ENCODE data around the gene DERL2. TPM values are rescaled to one million over a fixed set of nuclear protein-coding genes. Genes with fewer than 3 reads are reported as not detected.

The DERL2 gene
- total and polyA plus RNA-seq, 2 of the 4 experiments (the other 2 are of a cell fraction) = 27.4 to 44.2 TPM

GRCh38 chr17:5473906-5474305, 12.1 kb downstream of the DERL2 start:
- POLR2A ChIA-PET (ENCODE audit: unreplicated experiment) = no interaction called here
- no CpG with 5 or more reads among the region's 2 CpGs for WGBS, 2 experiments (ENCODE audit: extremely low coverage in 2 of 2, insufficient read length in 1 of 2)
- Histone ChIP-seq H3K27me3 (ENCODE audit: control insufficient read depth, insufficient read depth, low read length) (no peaks in the 10 kb centered on the region), H2BK5ac (ENCODE audit: low read depth, low read length, poor library complexity, severe bottlenecking) (no peak overlapping the region), H3K9me1 (ENCODE audit: insufficient read depth, low read length) (0 out of 2 replicates have a peak, but pooled peaks cover 2% of the 10 kb centered on the region), H3K79me1 (ENCODE audit: low read depth in 1 of 2, low read length in 2 of 2) (peaks cover 16% of the 10 kb centered on the region in 2 experiments), H3K4me1 (ENCODE audit: control insufficient read depth, insufficient read depth, low read length) (no peaks in the 10 kb centered on the region), H4K8ac (ENCODE audit: low read depth in 2 of 2, low read length in 2 of 2) (no peak overlapping the region), H3K27ac (ENCODE audit: insufficient read depth, low read length) (no peak overlapping the region), H3K4me2 (ENCODE audit: low read depth, low read length) (no peak overlapping the region), H3K14ac (replicated peaks; ENCODE audit: low read depth, low read length) (no peak overlapping the region), H3K23ac (ENCODE audit: low read depth, low read length) (no peak overlapping the region), H3K9me3 (ENCODE audit: control insufficient read depth, insufficient read depth, low read length) (no peaks in the 10 kb centered on the region), H2AFZ (replicated peaks; ENCODE audit: low read length, poor library complexity) (no peak overlapping the region), H2BK120ac (ENCODE audit: low read depth, low read length) (no peak overlapping the region), H3K4ac (ENCODE audit: low read depth, low read length) (no peak overlapping the region), H2BK20ac (ENCODE audit: low read depth, low read length) (no peak overlapping the region), H2AK9ac (replicated peaks; ENCODE audit: low read depth, low read length, poor library complexity) (no peak overlapping the region), H4K91ac (ENCODE audit: insufficient read depth, low read depth, low read length) (no peak overlapping the region), H2BK15ac (ENCODE audit: low read depth, low read length) (no peak overlapping the region), H4K20me1 (ENCODE audit: insufficient read depth, low read length) (no peaks in the 10 kb centered on the region), H3K18ac (ENCODE audit: low read depth, low read length) (no peak overlapping the region), H3K9ac (ENCODE audit: low read depth, low read length) (no peak overlapping the region), H4K5ac (ENCODE audit: low read depth, low read length) (no peak overlapping the region), H3K56ac (ENCODE audit: extremely low read depth, insufficient read depth, low read length) (no peak overlapping the region), H3K36me3 (ENCODE audit: control insufficient read depth, insufficient read depth, low read length) (peaks cover 33% of the 10 kb centered on the region), H2AK5ac (ENCODE audit: low read depth, low read length) (no peak overlapping the region), H3K4me3 (ENCODE audit: insufficient read depth, low read depth, low read length) (no peak overlapping the region)
- ATAC-seq (ENCODE audit: low read depth) = no peak
- BruUV-seq (replicated peaks) = no TSS peak
- DNase-seq = no peak
- TF ChIP-seq USF2 (IDR thresholded peaks at IDR 0.05; ENCODE audit: low read depth, low read length) (no peak), RAD21 (IDR thresholded peaks at IDR 0.05; ENCODE audit: low read length) (no peak), RCOR1 (IDR thresholded peaks at IDR 0.05; ENCODE audit: insufficient replicate concordance, low read length) (no peak), MAFK (IDR thresholded peaks at IDR 0.05; ENCODE audit: low read depth, low read length) (no peak), MXI1 (IDR thresholded peaks at IDR 0.05; ENCODE audit: borderline replicate concordance, low read depth, low read length) (no peak), FOS (IDR thresholded peaks at IDR 0.05; ENCODE audit: low read depth, low read length) (no peak), ELK1 (IDR thresholded peaks at IDR 0.05; ENCODE audit: borderline replicate concordance, low read depth, low read length) (no peak), BHLHE40 (IDR thresholded peaks at IDR 0.05; ENCODE audit: low read depth, low read length) (no peak), SMC3 (IDR thresholded peaks at IDR 0.05; ENCODE audit: low read depth, low read length) (no peak), POLR2A (IDR thresholded peaks at IDR 0.05; ENCODE audit: low read depth, low read length) (no peak), CEBPB (IDR thresholded peaks at IDR 0.05; ENCODE audit: low read depth, low read length) (no peak), RFX5 (IDR thresholded peaks at IDR 0.05; ENCODE audit: low read depth, low read length) (no peak), NFE2L2 (IDR thresholded peaks at IDR 0.05; ENCODE audit: low read depth, low read length) (no peak), MAZ (IDR thresholded peaks at IDR 0.05; ENCODE audit: borderline replicate concordance, low read depth, low read length) (no peak), CHD1 (IDR thresholded peaks at IDR 0.05; ENCODE audit: low read depth, low read length) (no peak)
- TF ChIP-seq, protein P1, sequence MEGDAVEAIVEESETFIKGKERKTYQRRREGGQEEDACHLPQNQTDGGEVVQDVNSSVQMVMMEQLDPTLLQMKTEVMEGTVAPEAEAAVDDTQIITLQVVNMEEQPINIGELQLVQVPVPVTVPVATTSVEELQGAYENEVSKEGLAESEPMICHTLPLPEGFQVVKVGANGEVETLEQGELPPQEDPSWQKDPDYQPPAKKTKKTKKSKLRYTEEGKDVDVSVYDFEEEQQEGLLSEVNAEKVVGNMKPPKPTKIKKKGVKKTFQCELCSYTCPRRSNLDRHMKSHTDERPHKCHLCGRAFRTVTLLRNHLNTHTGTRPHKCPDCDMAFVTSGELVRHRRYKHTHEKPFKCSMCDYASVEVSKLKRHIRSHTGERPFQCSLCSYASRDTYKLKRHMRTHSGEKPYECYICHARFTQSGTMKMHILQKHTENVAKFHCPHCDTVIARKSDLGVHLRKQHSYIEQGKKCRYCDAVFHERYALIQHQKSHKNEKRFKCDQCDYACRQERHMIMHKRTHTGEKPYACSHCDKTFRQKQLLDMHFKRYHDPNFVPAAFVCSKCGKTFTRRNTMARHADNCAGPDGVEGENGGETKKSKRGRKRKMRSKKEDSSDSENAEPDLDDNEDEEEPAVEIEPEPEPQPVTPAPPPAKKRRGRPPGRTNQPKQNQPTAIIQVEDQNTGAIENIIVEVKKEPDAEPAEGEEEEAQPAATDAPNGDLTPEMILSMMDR (conservative IDR thresholded peaks at IDR 0.05; ENCODE audit: low read depth, low read length) = no peak
- CTCF ChIA-PET = interaction anchor here (0.6 kb wide), 1 partner anchor 224 kb away, joined by 3 read pairs; no protein-coding TSS in a partner anchor
- dilution Hi-C loops (cut with HindIII; ENCODE audit: low sequenced_read_pairs, unreplicated experiment) = no loop called here
- in situ Hi-C loops (cut with MboI; ENCODE audit: low sequenced_read_pairs) = no loop called here
- intact Hi-C loops (cut with micrococcal nuclease) = no loop called here

Measured in IMR-90 (cell line).